HFF-Myc (cell line): ENCODE results near the gene PSRC1.

ENCODE experiments used
- DNase-seq: peaks from one replicate; pipeline ENCODE4 v3.0.0-alpha.2; 2011; ENCODE audit warnings: low read depth; ENCODE audit errors: extremely low read depth
- H3K4me3 ChIP-seq: replicated peaks from 2 replicates; pipeline ENCODE4 v1.5.1; 2011; ENCODE audit warnings: low read depth, mild to moderate bottlenecking, control low read depth, low read length
- CTCF ChIP-seq: IDR thresholded peaks from 2 replicates; pipeline ENCODE4 v1.5.1; 2012; ENCODE audit warnings: mild to moderate bottlenecking, low read depth, low read length, control low read depth; ENCODE audit errors: missing control alignments

PSRC1 gene

GRCh38 chr1:109263597-109264378 lies 19.2 kb downstream of the PSRC1 start:
- peak; percentile 98 for TF ChIP-seq CTCF
- no peak overlapping the region for H3K4me3 ChIP-seq
- DNase-seq, result peak; percentile 31

GRCh38 chr1:109263234-109263596 lies 19.7 kb downstream of the PSRC1 start:
- H3K4me3 ChIP-seq, result no peak overlapping the region
- DNase-seq, result no peak
- TF ChIP-seq CTCF, result no peak

GRCh38 chr1:109262231-109263055 lies 20.5 kb downstream of the PSRC1 start:
- no peak for DNase-seq
- no peak overlapping the region for H3K4me3 ChIP-seq
- no peak for TF ChIP-seq CTCF

- TF ChIP-seq CTCF, result no peak
Observed at GRCh38 chr1:109261578-109261977, 21.4 kb downstream of the PSRC1 start.

GRCh38 chr1:109261006-109261405 lies 21.9 kb downstream of the PSRC1 start:
- no peak for DNase-seq
- TF ChIP-seq CTCF, result no peak
- no peak overlapping the region for H3K4me3 ChIP-seq

More at GRCh38 chr1:109261578-109261977, 21.4 kb downstream of the PSRC1 start:
- H3K4me3 ChIP-seq, result no peak overlapping the region
- no peak for DNase-seq

- no peak for TF ChIP-seq CTCF
Observed at GRCh38 chr1:109259674-109260557, 23.0 kb downstream of the PSRC1 start.

More at GRCh38 chr1:109259674-109260557, 23.0 kb downstream of the PSRC1 start:
- H3K4me3 ChIP-seq, result no peak overlapping the region
- DNase-seq, result no peak
